CD4-positive, CD25-positive, alpha-beta regulatory T cell (primary cell): ENCODE data around the gene METTL13. TPM values are rescaled to one million over a fixed set of nuclear protein-coding genes. Genes with fewer than 3 reads are reported as not detected.

Experiments
- ATAC-seq, 2 donors: fragments of 150-1000 bp; cut with Tn5 transposase; one replicate each; pipeline ENCODE4 v1.10.0; 2021; ENCODE audit warnings: low read depth in 2 of 2, moderate number of reproducible peaks in 2 of 2, moderate library complexity in 1 of 2
- DNase-seq, 3 donors: peaks; one replicate each; pipeline versions ENCODE4 v3.0.0 to v3.0.0-alpha.2; 2012 to 2022; ENCODE audit warnings: mixed read lengths in 1 of 3
- H3K27ac ChIP-seq: one replicate; pipeline ENCODE4 v1.7.0; 2013; ENCODE audit warnings: mild to moderate bottlenecking, low read length; ENCODE audit not compliant: insufficient read depth, poor library complexity, severe bottlenecking
- H3K27me3 ChIP-seq: one replicate; pipeline ENCODE4 v1.7.0; 2013; ENCODE audit warnings: low read length; ENCODE audit not compliant: control insufficient read depth, insufficient read depth
- H3K36me3 ChIP-seq: one replicate; pipeline ENCODE4 v1.7.0; 2013; ENCODE audit warnings: mild to moderate bottlenecking, low read length, moderate library complexity; ENCODE audit not compliant: control insufficient read depth, insufficient read depth
- H3K4me1 ChIP-seq: 2 replicates; pipeline ENCODE4 v1.7.0; 2013; ENCODE audit warnings: mild to moderate bottlenecking, low read length; ENCODE audit not compliant: insufficient read depth, control insufficient read depth, poor library complexity, severe bottlenecking
- H3K4me3 ChIP-seq: one replicate; pipeline ENCODE4 v1.7.0; 2013; ENCODE audit warnings: low read depth, mild to moderate bottlenecking, low read length, moderate library complexity
- H3K9me3 ChIP-seq, 2 experiments: 1 replicate in 1 of 2; 2 replicates in 1 of 2; pipeline ENCODE4 v1.7.0; 2013; ENCODE audit warnings: low read length in 2 of 2, mild to moderate bottlenecking in 1 of 2, moderate library complexity in 1 of 2; ENCODE audit not compliant: control insufficient read depth in 2 of 2
- H3K27ac Mint-ChIP-seq, 3 donors: one replicate each; pipeline ENCODE4 v1.8.0; 2020 to 2022; ENCODE audit warnings: mild to moderate bottlenecking in 3 of 3, mixed read lengths in 3 of 3, moderate library complexity in 2 of 3
- H3K27me3 Mint-ChIP-seq: one replicate; pipeline ENCODE4 v1.8.0; 2022; ENCODE audit warnings: mild to moderate bottlenecking, mixed read lengths
- H3K36me3 Mint-ChIP-seq: one replicate; pipeline ENCODE4 v1.8.0; 2020; ENCODE audit warnings: mixed read lengths
- H3K4me1 Mint-ChIP-seq, 4 donors: one replicate each; pipeline ENCODE4 v1.8.0; 2020 to 2022; ENCODE audit warnings: mixed read lengths in 4 of 4, mild to moderate bottlenecking in 1 of 4
- H3K4me3 Mint-ChIP-seq, 4 donors: one replicate each; pipeline ENCODE4 v1.8.0; 2020 to 2022; ENCODE audit warnings: mild to moderate bottlenecking in 4 of 4, mixed read lengths in 4 of 4, moderate library complexity in 3 of 4
- H3K9me3 Mint-ChIP-seq, 7 donors: one replicate each; pipeline ENCODE4 v1.8.0; 2020 to 2022; ENCODE audit warnings: mixed read lengths in 7 of 7, mild to moderate bottlenecking in 3 of 7, moderate library complexity in 2 of 7
- polyA plus RNA-seq, 4 donors: library from polyadenylated mRNA; unstranded; fragments of 300-500 nt; fragmentation: Illumina TruSeq; gene quantifications; one replicate each; pipeline ENCODE4 v1.2.3, GENCODE V29; 2021
- total RNA-seq: library from RNA; stranded (reverse); gene quantifications from one replicate; pipeline ENCODE4 v1.2.3, GENCODE V29; 2022

METTL13 gene
- total and polyA plus RNA-seq, 5 donors from 2014 or later, result 17.5 to 38.4 (median 28.6) TPM

- DNase-seq, result no peak
These were observed 27.6 kb upstream of the METTL13 start for GRCh38 chr1:171753685-171754352.

GRCh38 chr1:171754353-171754705 is 27.1 kb upstream of the METTL13 start:
- H3K27me3 Mint-ChIP-seq, result peaks cover 30% of the 10 kb centered on the region
- H3K4me1 ChIP-seq, result no peaks in the 10 kb centered on the region
- ATAC-seq (no peak), DNase-seq (no peak)
- H3K27me3 ChIP-seq, result peaks cover 7% of the 10 kb centered on the region
- H3K36me3 ChIP-seq, result no peaks in the 10 kb centered on the region
- no peaks in the 10 kb centered on the region for H3K36me3 Mint-ChIP-seq
- no peak overlapping the region for H3K27ac ChIP-seq
- no peaks in the 10 kb centered on the region for H3K4me1 Mint-ChIP-seq
- no peak overlapping the region for H3K4me3 ChIP-seq
- no peaks in the 10 kb centered on the region for H3K9me3 ChIP-seq
- no peaks in the 10 kb centered on the region for H3K9me3 Mint-ChIP-seq
- H3K27ac Mint-ChIP-seq, result no peak overlapping the region
- H3K4me3 Mint-ChIP-seq, result no peak overlapping the region

More at GRCh38 chr1:171753685-171754352, 27.6 kb upstream of the METTL13 start:
- no peaks in the 10 kb centered on the region for H3K4me1 ChIP-seq
- no peak overlapping the region for H3K27ac ChIP-seq
- no peak overlapping the region for H3K4me3 Mint-ChIP-seq
- peaks cover 7% of the 10 kb centered on the region for H3K27me3 ChIP-seq
- no peak overlapping the region for H3K27ac Mint-ChIP-seq
- H3K36me3 ChIP-seq, result no peaks in the 10 kb centered on the region
- H3K4me3 ChIP-seq, result no peak overlapping the region
- ATAC-seq, result no peak
- H3K36me3 Mint-ChIP-seq, result no peaks in the 10 kb centered on the region
- H3K4me1 Mint-ChIP-seq, result no peaks in the 10 kb centered on the region
- no peaks in the 10 kb centered on the region for H3K9me3 Mint-ChIP-seq
- peaks cover 25% of the 10 kb centered on the region for H3K27me3 Mint-ChIP-seq
- H3K9me3 ChIP-seq, result no peaks in the 10 kb centered on the region

GRCh38 chr1:171754971-171755370 is 26.5 kb upstream of the METTL13 start:
- H3K36me3 Mint-ChIP-seq, result no peaks in the 10 kb centered on the region
- Histone ChIP-seq H3K4me1 (no peaks in the 10 kb centered on the region), H3K36me3 (no peaks in the 10 kb centered on the region), H3K9me3 (no peaks in the 10 kb centered on the region), H3K4me3 (no peak overlapping the region), H3K27me3 (peaks cover 7% of the 10 kb centered on the region), H3K27ac (no peak overlapping the region)
- ATAC-seq, result no peak
- peaks cover 32% of the 10 kb centered on the region for H3K27me3 Mint-ChIP-seq
- no peak for DNase-seq
- no peaks in the 10 kb centered on the region for H3K4me1 Mint-ChIP-seq
- no peak overlapping the region for H3K4me3 Mint-ChIP-seq
- no peaks in the 10 kb centered on the region for H3K9me3 Mint-ChIP-seq
- H3K27ac Mint-ChIP-seq, result no peak overlapping the region

- no peak for ATAC-seq
- DNase-seq, result no peak
- Histone ChIP-seq H3K27ac (no peak overlapping the region), H3K4me3 (no peak overlapping the region), H3K27me3 (peaks cover 7% of the 10 kb centered on the region), H3K36me3 (no peaks in the 10 kb centered on the region), H3K9me3 (no peaks in the 10 kb centered on the region), H3K4me1 (no peaks in the 10 kb centered on the region)
- no peaks in the 10 kb centered on the region for H3K9me3 Mint-ChIP-seq
- H3K27ac Mint-ChIP-seq, result no peak overlapping the region
- H3K36me3 Mint-ChIP-seq, result no peaks in the 10 kb centered on the region
- H3K4me1 Mint-ChIP-seq, result no peaks in the 10 kb centered on the region
- peaks cover 32% of the 10 kb centered on the region for H3K27me3 Mint-ChIP-seq
- H3K4me3 Mint-ChIP-seq, result no peak overlapping the region
These were observed 24.6 kb upstream of the METTL13 start for GRCh38 chr1:171756856-171757255.

GRCh38 chr1:171758011-171758410 is 23.4 kb upstream of the METTL13 start:
- Mint-ChIP-seq H3K27ac (no peak overlapping the region), H3K36me3 (no peaks in the 10 kb centered on the region), H3K4me3 (no peak overlapping the region), H3K9me3 (no peaks in the 10 kb centered on the region), H3K4me1 (no peaks in the 10 kb centered on the region), H3K27me3 (peaks cover 38% of the 10 kb centered on the region)
- H3K4me1 ChIP-seq, result no peaks in the 10 kb centered on the region
- no peaks in the 10 kb centered on the region for H3K36me3 ChIP-seq
- H3K27ac ChIP-seq, result no peak overlapping the region
- ATAC-seq, result no peak
- no peak for DNase-seq
- no peak overlapping the region for H3K4me3 ChIP-seq
- H3K9me3 ChIP-seq, result no peaks in the 10 kb centered on the region
- H3K27me3 ChIP-seq, result peaks cover 12% of the 10 kb centered on the region

- Mint-ChIP-seq H3K4me1 (no peaks in the 10 kb centered on the region), H3K9me3 (peaks cover 0 to 1% (median 0%) of the 10 kb centered on the region in 7 donors), H3K4me3 (no peak overlapping the region), H3K36me3 (no peaks in the 10 kb centered on the region), H3K27me3 (peaks cover 42% of the 10 kb centered on the region), H3K27ac (no peak overlapping the region)
- H3K9me3 ChIP-seq, result no peaks in the 10 kb centered on the region
- H3K4me3 ChIP-seq, result no peak overlapping the region
- no peaks in the 10 kb centered on the region for H3K4me1 ChIP-seq
- DNase-seq (no peak), ATAC-seq (no peak)
- H3K27me3 ChIP-seq, result peaks cover 15% of the 10 kb centered on the region
- no peaks in the 10 kb centered on the region for H3K36me3 ChIP-seq
- no peak overlapping the region for H3K27ac ChIP-seq
These were observed 19.3 kb upstream of the METTL13 start for GRCh38 chr1:171762143-171762563.

GRCh38 chr1:171763764-171764163 is 17.7 kb upstream of the METTL13 start:
- Histone ChIP-seq H3K36me3 (no peaks in the 10 kb centered on the region), H3K27me3 (peaks cover 9% of the 10 kb centered on the region), H3K27ac (no peak overlapping the region), H3K4me3 (no peak overlapping the region), H3K4me1 (no peaks in the 10 kb centered on the region), H3K9me3 (no peaks in the 10 kb centered on the region)
- Mint-ChIP-seq H3K4me1 (no peaks in the 10 kb centered on the region), H3K9me3 (peaks cover 0 to 1% (median 0%) of the 10 kb centered on the region in 7 donors), H3K36me3 (no peaks in the 10 kb centered on the region), H3K27me3 (peaks cover 43% of the 10 kb centered on the region), H3K4me3 (no peak overlapping the region), H3K27ac (no peak overlapping the region)
- no peak for DNase-seq
- no peak for ATAC-seq

GRCh38 chr1:171769171-171769570 is 12.3 kb upstream of the METTL13 start:
- ATAC-seq, result no peak
- H3K4me3 Mint-ChIP-seq, result no peak overlapping the region
- Histone ChIP-seq H3K36me3 (no peaks in the 10 kb centered on the region), H3K4me3 (no peak overlapping the region), H3K27ac (no peak overlapping the region), H3K4me1 (no peaks in the 10 kb centered on the region), H3K27me3 (peaks cover 12% of the 10 kb centered on the region), H3K9me3 (no peaks in the 10 kb centered on the region)
- H3K4me1 Mint-ChIP-seq, result no peaks in the 10 kb centered on the region
- no peak for DNase-seq
- H3K36me3 Mint-ChIP-seq, result no peaks in the 10 kb centered on the region
- peaks cover 0 to 1% (median 0%) of the 10 kb centered on the region in 7 donors for H3K9me3 Mint-ChIP-seq
- no peak overlapping the region for H3K27ac Mint-ChIP-seq
- H3K27me3 Mint-ChIP-seq, result peaks cover 44% of the 10 kb centered on the region
